Gastroesophageal sphincter (tissue), 4 donors: ENCODE data around the gene PCTP. TPM values are rescaled to one million over a fixed set of nuclear protein-coding genes. Genes with fewer than 3 reads are reported as not detected.

Source experiments
- ATAC-seq: fragments of 150-250 bp; one replicate; pipeline ENCODE4 v1.9.1; 2016; ENCODE audit warnings: mild to moderate bottlenecking, moderate library complexity
- H3K27ac ChIP-seq, 4 donors: fragments of 200-600 bp; sonication (generic) in 3 of 4; 1 replicate in 3 of 4; 2 replicates in 1 of 4; pipeline ENCODE4 v1.5.1; 2016 to 2019
- H3K27me3 ChIP-seq: fragments of 200-600 bp; sonication (generic); one replicate; pipeline ENCODE4 v1.5.1; 2019
- H3K36me3 ChIP-seq, 2 donors: fragments of 200-600 bp; sonication (generic); one replicate each; pipeline ENCODE4 v1.5.1; 2019; ENCODE audit warnings: control low read depth in 1 of 2
- H3K4me1 ChIP-seq, 3 donors: fragments of 200-600 bp; sonication (generic); 1 replicate in 2 of 3; 2 replicates in 1 of 3; pipeline ENCODE4 v1.5.1; 2016 to 2019; ENCODE audit warnings: control low read depth in 2 of 3
- H3K4me3 ChIP-seq, 2 donors: fragments of 200-600 bp; sonication (generic); one replicate each; pipeline ENCODE4 v1.5.1; 2019; ENCODE audit warnings: mild to moderate bottlenecking in 1 of 2, moderate library complexity in 1 of 2
- H3K9me3 ChIP-seq, 3 donors: fragments of 200-600 bp; sonication (generic); one replicate each; pipeline ENCODE4 v1.5.1; 2017 to 2019; ENCODE audit warnings: control low read depth in 2 of 3
- EP300 ChIP-seq: sonication (generic); formaldehyde crosslinking; IDR thresholded peaks from one replicate; pipeline ENCODE4 v1.6.1; 2017; ENCODE audit warnings: antibody characterized with exemption, mild to moderate bottlenecking
- POLR2A ChIP-seq, 2 donors: fragments of 450-650 bp; IDR thresholded peaks; one replicate each; pipeline ENCODE4 v1.6.1; 2017; ENCODE audit warnings: antibody characterized with exemption in 2 of 2, mild to moderate bottlenecking in 2 of 2, moderate library complexity in 1 of 2
- POLR2AphosphoS5 ChIP-seq: sonication (generic); formaldehyde crosslinking; IDR thresholded peaks from one replicate; pipeline ENCODE4 v1.6.1; 2017; ENCODE audit warnings: antibody characterized with exemption
- WGBS, 2 donors: methylation state at CpG; one replicate each; pipeline ENCODE4 v1.1.5; 2018; ENCODE audit warnings: low coverage in 1 of 2; 5-methylcytosine and 5-hydroxymethylcytosine counted together
- total RNA-seq, 4 donors: library from RNA; depleted of rRNA; stranded (reverse); fragments of >200 nt; gene quantifications; one replicate each; pipeline ENCODE4 v1.1.0, GENCODE V29; 2016
- TF ChIP-seq, protein P1 (sequence below), 4 experiments: fragments of 200-600 bp in 2 of 4; fragments of 450-650 bp in 2 of 4; sonication (generic) in 1 of 4; IDR thresholded peaks; one replicate each; pipeline ENCODE4 v1.5.1; 2017 to 2019; ENCODE audit warnings: antibody characterized with exemption in 4 of 4, mild to moderate bottlenecking in 2 of 4, moderate library complexity in 2 of 4

Gene PCTP
- total RNA-seq, 4 donors from 2014 or later, result 11.3 to 27.3 (median 18.8) TPM

DNA sequence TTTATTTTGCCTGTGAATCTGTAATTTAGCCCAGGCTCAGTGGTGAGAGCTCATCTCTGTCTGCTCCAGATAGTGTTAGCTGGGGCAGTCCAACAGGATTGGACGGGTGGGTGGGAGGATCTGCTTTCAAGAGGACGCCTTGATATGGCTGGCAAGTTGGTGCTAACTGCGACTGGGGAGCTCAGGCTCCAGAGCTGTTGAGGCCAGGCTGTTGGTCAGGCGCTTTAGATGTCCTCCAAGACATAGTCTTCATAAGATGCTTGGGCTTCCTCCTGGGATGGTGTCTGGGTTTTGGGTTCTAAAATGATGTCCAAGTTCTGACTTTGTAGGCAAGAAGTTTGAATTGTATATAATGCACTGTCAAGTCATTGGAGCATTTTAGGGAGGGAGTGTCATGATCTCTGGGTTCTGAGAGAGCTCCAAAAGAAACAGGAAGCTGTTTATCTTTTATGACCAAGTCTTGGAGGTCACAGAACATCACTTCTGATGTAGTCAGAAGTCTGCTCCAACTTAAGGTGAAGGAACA, 12.8 kb upstream of the PCTP start:
- 95% methylated on average over 3 of the region's 4 CpGs; no CpG with 5 or more reads in 1 of the 2 donors for WGBS, 2 donors
- peaks cover 0 to 24% (median 3%) of the 10 kb centered on the region in 3 donors for H3K4me1 ChIP-seq
- no peak overlapping the region for H3K27ac ChIP-seq
- no peak for ATAC-seq
- TF ChIP-seq POLR2A (IDR thresholded peaks at IDR 0.05) (no peak), EP300 (no peak)
- H3K27me3 ChIP-seq, result no peaks in the 10 kb centered on the region
- no peaks in the 10 kb centered on the region for H3K36me3 ChIP-seq
- H3K4me3 ChIP-seq, result no peak overlapping the region
- no peaks in the 10 kb centered on the region for H3K9me3 ChIP-seq

DNA sequence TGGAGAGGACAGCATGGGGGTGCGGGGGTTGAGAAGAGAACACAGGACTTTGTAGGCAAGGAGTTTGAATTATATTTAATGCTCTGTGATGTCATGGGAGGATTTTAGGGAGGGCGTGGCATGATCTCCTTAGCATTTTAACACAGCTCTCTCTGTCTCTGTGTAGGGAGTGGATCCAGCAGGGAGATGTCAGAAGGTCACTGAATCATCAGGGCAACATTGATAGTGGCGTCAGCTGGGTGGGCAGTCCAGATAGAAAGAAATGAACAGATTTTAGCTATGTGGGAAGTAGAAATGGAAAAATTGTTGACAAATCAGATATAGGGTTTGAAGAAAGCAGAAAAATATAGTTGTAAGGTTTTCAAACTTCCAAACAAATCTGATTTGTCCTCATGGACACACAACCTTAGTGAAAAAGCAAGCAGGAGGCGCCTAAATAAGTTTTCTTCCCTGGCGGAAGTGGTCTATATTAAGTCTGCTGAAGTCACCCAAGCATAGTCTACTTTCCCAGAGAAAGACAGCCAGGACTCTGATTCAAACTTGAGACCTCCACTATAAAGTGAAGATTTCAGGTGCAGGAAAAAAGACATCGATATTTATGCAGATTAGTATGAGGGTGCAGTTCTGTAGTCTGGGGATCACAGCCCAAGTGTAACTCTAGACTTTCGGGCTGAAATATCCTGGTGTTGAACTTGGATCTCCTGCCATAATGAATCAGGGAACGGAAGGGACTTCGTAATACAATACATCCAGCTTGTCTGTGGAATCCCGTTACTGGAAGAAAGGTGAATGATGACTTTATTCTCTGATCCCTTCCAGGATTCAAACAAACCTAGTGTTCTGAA, 10.1 kb upstream of the PCTP start:
- no peaks in the 10 kb centered on the region for H3K9me3 ChIP-seq
- no peak for ATAC-seq
- H3K27ac ChIP-seq, result no peak overlapping the region
- H3K4me3 ChIP-seq, result no peak overlapping the region
- no peaks in the 10 kb centered on the region for H3K36me3 ChIP-seq
- H3K4me1 ChIP-seq, result peaks cover 0 to 2% (median 0%) of the 10 kb centered on the region in 3 donors
- no peaks in the 10 kb centered on the region for H3K27me3 ChIP-seq
- TF ChIP-seq POLR2A (IDR thresholded peaks at IDR 0.05) (no peak), POLR2AphosphoS5 (no peak), EP300 (no peak)
- TF ChIP-seq, protein P1, sequence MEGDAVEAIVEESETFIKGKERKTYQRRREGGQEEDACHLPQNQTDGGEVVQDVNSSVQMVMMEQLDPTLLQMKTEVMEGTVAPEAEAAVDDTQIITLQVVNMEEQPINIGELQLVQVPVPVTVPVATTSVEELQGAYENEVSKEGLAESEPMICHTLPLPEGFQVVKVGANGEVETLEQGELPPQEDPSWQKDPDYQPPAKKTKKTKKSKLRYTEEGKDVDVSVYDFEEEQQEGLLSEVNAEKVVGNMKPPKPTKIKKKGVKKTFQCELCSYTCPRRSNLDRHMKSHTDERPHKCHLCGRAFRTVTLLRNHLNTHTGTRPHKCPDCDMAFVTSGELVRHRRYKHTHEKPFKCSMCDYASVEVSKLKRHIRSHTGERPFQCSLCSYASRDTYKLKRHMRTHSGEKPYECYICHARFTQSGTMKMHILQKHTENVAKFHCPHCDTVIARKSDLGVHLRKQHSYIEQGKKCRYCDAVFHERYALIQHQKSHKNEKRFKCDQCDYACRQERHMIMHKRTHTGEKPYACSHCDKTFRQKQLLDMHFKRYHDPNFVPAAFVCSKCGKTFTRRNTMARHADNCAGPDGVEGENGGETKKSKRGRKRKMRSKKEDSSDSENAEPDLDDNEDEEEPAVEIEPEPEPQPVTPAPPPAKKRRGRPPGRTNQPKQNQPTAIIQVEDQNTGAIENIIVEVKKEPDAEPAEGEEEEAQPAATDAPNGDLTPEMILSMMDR (IDR thresholded peaks at IDR 0.05), result no peak
- WGBS, 2 donors, result 81 to 88% methylated on average over 5 to 10 of the region's 10 CpGs

DNA sequence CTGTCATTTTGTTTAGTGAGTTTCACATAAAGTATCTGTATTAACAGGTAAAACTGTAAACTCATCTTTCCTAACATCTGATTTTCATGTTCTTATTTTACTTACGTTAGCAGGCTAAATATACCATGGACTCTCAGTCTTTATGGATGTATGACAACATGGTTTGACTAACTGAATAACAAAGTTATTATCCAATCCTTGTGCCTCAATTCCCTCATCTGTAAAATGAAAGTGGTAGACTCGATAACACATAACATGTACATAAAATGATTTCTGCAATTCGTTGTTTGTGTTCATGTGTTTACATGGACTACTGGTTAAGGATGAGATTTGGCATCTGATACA, 9.5 kb upstream of the PCTP start:
- no peaks in the 10 kb centered on the region for H3K9me3 ChIP-seq
- H3K4me1 ChIP-seq, result no peaks in the 10 kb centered on the region
- TF ChIP-seq EP300 (no peak), POLR2A (IDR thresholded peaks at IDR 0.05) (no peak), POLR2AphosphoS5 (no peak)
- TF ChIP-seq, protein P1 (IDR thresholded peaks at IDR 0.05), result no peak
- ATAC-seq, result no peak
- WGBS, 2 donors, result 82 to 85% methylated on average over 3 of the region's 3 CpGs
- no peaks in the 10 kb centered on the region for H3K36me3 ChIP-seq
- no peak overlapping the region for H3K4me3 ChIP-seq
- H3K27me3 ChIP-seq, result no peaks in the 10 kb centered on the region
- H3K27ac ChIP-seq, result no peak overlapping the region

DNA sequence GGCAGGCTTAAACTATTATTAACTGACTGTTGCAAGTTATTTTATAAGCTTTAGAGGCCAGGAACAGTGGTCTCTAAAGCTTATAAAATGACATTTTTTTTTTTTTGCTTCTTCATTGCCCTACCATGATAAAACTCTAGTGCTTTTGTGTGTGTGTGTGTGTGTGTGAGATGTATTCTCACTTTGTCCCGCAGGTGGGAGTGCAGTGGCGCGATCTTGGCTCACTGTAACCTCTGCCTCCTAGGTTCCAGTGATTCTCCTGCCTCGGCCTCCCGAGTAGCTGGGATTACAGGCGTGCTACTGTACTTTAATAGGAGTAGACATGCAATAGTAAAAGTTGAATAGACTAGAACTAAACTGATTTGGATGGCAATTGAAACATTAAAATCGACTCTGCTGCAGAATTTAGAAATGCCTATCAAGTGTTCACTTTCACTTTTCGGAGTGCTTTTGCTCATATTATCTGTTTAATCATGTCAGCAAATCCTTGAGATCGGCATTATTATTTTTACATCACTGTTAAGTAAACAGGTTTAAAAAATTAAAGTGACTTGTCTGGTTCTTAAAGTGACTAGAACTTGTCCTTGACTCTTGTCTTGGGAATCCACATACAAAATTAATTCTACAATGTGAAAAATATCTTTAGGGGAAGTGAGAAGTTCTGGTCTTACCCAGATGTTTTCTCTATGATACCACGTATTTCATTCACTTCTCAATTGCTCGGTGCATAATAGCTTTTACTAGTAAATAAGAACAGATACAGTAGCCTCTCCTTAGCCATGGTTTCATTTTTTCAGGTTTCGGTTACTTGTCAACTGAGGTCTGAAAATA, 8.4 kb upstream of the PCTP start:
- Histone ChIP-seq H3K9me3 (no peaks in the 10 kb centered on the region), H3K36me3 (no peaks in the 10 kb centered on the region), H3K27me3 (no peaks in the 10 kb centered on the region), H3K27ac (no peak overlapping the region), H3K4me3 (no peak overlapping the region), H3K4me1 (no peaks in the 10 kb centered on the region)
- TF ChIP-seq POLR2AphosphoS5 (no peak), POLR2A (IDR thresholded peaks at IDR 0.05) (no peak), EP300 (no peak)
- TF ChIP-seq, protein P1 (IDR thresholded peaks at IDR 0.05), result no peak
- WGBS, 2 donors, result 71 to 74% methylated on average over 6 to 12 of the region's 12 CpGs
- ATAC-seq, result no peak

DNA sequence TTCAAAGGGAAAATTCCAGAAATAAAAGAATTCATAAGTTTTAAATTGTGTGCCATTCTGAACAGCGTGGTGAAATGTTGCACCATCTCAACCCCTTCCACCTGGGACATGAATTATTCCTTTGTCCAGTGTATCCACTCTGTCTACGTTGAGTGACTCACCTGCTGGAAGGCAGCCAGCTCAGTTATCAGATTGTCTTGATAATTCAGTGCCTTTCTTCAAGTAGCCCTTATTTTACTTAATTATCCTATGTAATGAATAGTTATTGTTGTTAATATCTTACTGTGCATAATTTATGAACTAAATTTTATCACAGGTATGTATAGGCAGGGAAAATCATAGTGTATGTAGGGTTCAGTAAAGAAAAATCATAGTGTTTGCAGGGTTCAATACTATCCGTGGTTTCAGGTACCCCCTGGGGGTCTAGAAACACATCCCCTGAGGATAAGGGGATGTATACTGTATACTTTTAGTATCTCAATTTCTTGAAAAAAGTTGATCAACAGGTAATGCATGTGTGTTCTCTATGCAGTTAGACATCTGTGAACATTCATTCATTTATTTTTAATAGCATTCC, 7.7 kb upstream of the PCTP start:
- no peaks in the 10 kb centered on the region for H3K36me3 ChIP-seq
- no peaks in the 10 kb centered on the region for H3K9me3 ChIP-seq
- H3K27ac ChIP-seq, result no peak overlapping the region
- no peaks in the 10 kb centered on the region for H3K27me3 ChIP-seq
- no peak overlapping the region for H3K4me3 ChIP-seq
- ATAC-seq, result no peak
- no peak for TF ChIP-seq EP300
- no peak for TF ChIP-seq POLR2A (IDR thresholded peaks at IDR 0.05)
- TF ChIP-seq, protein P1 (IDR thresholded peaks at IDR 0.05), result no peak
- no peak for TF ChIP-seq POLR2AphosphoS5
- H3K4me1 ChIP-seq, result no peaks in the 10 kb centered on the region
- WGBS, 2 donors, result 61 to 66% methylated on average over 2 to 3 of the region's 3 CpGs
